Activated naive CD8-positive, alpha-beta T cell treated with anti-CD3 and anti-CD28 coated beads, Interleukin-2, amount 10 ng/mL, durations not matched to agents 7 days and 5 days (primary cell): ENCODE measurements around the gene PAX7. TPM values are rescaled to one million over a fixed set of nuclear protein-coding genes. Genes with fewer than 3 reads are reported as not detected.
"Not testable (repeated sequence)": the region's sequence is repeated elsewhere in the genome, so short reads cannot be mapped to it uniquely, and the experiment has no call there.

Source experiments
- ATAC-seq: fragments of 150-1000 bp; cut with Tn5 transposase; one replicate; pipeline ENCODE4 v1.10.0; 2021; ENCODE audit warnings: low read depth, moderate library complexity
- POLR2A ChIA-PET: fragments of 350-600 bp; sonication (Branson Sonifier 250); formaldehyde crosslinking; loops from one replicate; lab custom pipeline; 2021; ENCODE audit warnings: antibody characterized with exemption; lab: Charles Lee
- DNase-seq: peaks from one replicate; pipeline ENCODE4 v3.0.0; 2021
- H3K27ac Mint-ChIP-seq: one replicate; pipeline ENCODE4 v1.8.0; 2022; ENCODE audit warnings: mild to moderate bottlenecking, mixed read lengths
- H3K27me3 Mint-ChIP-seq: one replicate; pipeline ENCODE4 v1.8.0; 2022; ENCODE audit warnings: mild to moderate bottlenecking, moderate library complexity, mixed read lengths
- H3K36me3 Mint-ChIP-seq: one replicate; pipeline ENCODE4 v1.8.0; 2021; ENCODE audit warnings: mild to moderate bottlenecking, mixed read lengths
- H3K4me1 Mint-ChIP-seq: one replicate; pipeline ENCODE4 v1.8.0; 2021; ENCODE audit warnings: mixed read lengths
- H3K4me3 Mint-ChIP-seq: one replicate; pipeline ENCODE4 v1.8.0; 2022; ENCODE audit warnings: mild to moderate bottlenecking, moderate library complexity, mixed read lengths
- H3K9me3 Mint-ChIP-seq: one replicate; pipeline ENCODE4 v1.8.0; 2021; ENCODE audit warnings: mixed read lengths
- total RNA-seq, 2 experiments: library from RNA; stranded (reverse); gene quantifications; one replicate each; pipeline ENCODE4 v1.2.3, GENCODE V29; 2021

The PAX7 gene
- total RNA-seq, 2 experiments from 2014 or later, result not detected

- no peak overlapping the region for H3K4me3 Mint-ChIP-seq
- no peak for DNase-seq
- no peak for ATAC-seq
- peaks cover 7% of the 10 kb centered on the region for H3K4me1 Mint-ChIP-seq
- no peak overlapping the region for H3K27ac Mint-ChIP-seq
- H3K9me3 Mint-ChIP-seq, result no peaks in the 10 kb centered on the region
- POLR2A ChIA-PET, result interaction anchor here (0.7 to 0.8 kb wide), 2 partner anchors 171 to 375 kb away, joined by 3 to 4 read pairs; no protein-coding TSS in a partner anchor
- H3K36me3 Mint-ChIP-seq, result no peaks in the 10 kb centered on the region
- peaks cover 17% of the 10 kb centered on the region for H3K27me3 Mint-ChIP-seq
Measured at GRCh38 chr1:18670121-18670867, 39.6 kb downstream of the PAX7 start.

- ATAC-seq, result no peak
- Mint-ChIP-seq H3K9me3 (no peaks in the 10 kb centered on the region), H3K4me3 (no peak overlapping the region), H3K27me3 (peaks cover 22% of the 10 kb centered on the region), H3K36me3 (no peaks in the 10 kb centered on the region), H3K27ac (no peak overlapping the region), H3K4me1 (peaks cover 7% of the 10 kb centered on the region)
- POLR2A ChIA-PET, result no interaction called here
- DNase-seq, result no peak
Measured at GRCh38 chr1:18670868-18671225, 40.2 kb downstream of the PAX7 start.

GRCh38 chr1:18673976-18674375 is 43.3 kb downstream of the PAX7 start:
- no peak for DNase-seq
- no peak for ATAC-seq
- Mint-ChIP-seq H3K4me1 (peaks cover 1% of the 10 kb centered on the region), H3K36me3 (no peaks in the 10 kb centered on the region), H3K9me3 (no peaks in the 10 kb centered on the region), H3K27me3 (peaks cover 25% of the 10 kb centered on the region), H3K4me3 (no peak overlapping the region), H3K27ac (no peak overlapping the region)
- POLR2A ChIA-PET, result no interaction called here

GRCh38 chr1:18676332-18676781 is 45.7 kb downstream of the PAX7 start:
- H3K4me3 Mint-ChIP-seq, result no peak overlapping the region
- POLR2A ChIA-PET, result no interaction called here
- ATAC-seq, result no peak
- H3K4me1 Mint-ChIP-seq, result peaks cover 1% of the 10 kb centered on the region
- no peak overlapping the region for H3K27ac Mint-ChIP-seq
- DNase-seq, result no peak
- H3K27me3 Mint-ChIP-seq, result peaks cover 25% of the 10 kb centered on the region
- H3K36me3 Mint-ChIP-seq, result no peaks in the 10 kb centered on the region
- no peaks in the 10 kb centered on the region for H3K9me3 Mint-ChIP-seq

- DNase-seq (no peak), ATAC-seq (no peak)
- POLR2A ChIA-PET, result no interaction called here
- no peak overlapping the region for H3K27ac Mint-ChIP-seq
- H3K36me3 Mint-ChIP-seq, result no peaks in the 10 kb centered on the region
- no peaks in the 10 kb centered on the region for H3K9me3 Mint-ChIP-seq
- H3K4me1 Mint-ChIP-seq, result peaks cover 1% of the 10 kb centered on the region
- no peak overlapping the region for H3K4me3 Mint-ChIP-seq
- peaks cover 7% of the 10 kb centered on the region for H3K27me3 Mint-ChIP-seq
Measured at GRCh38 chr1:18681423-18681835, 50.8 kb downstream of the PAX7 start.

- Mint-ChIP-seq H3K4me3 (no peak overlapping the region), H3K36me3 (no peaks in the 10 kb centered on the region), H3K9me3 (no peaks in the 10 kb centered on the region), H3K27me3 (peaks cover 7% of the 10 kb centered on the region), H3K27ac (no peak overlapping the region), H3K4me1 (no peaks in the 10 kb centered on the region)
- no peak for ATAC-seq
- no peak for DNase-seq
- POLR2A ChIA-PET, result no interaction called here
Measured at GRCh38 chr1:18682375-18682774, 51.7 kb downstream of the PAX7 start.

GRCh38 chr1:18684303-18684702 is 53.7 kb downstream of the PAX7 start:
- Mint-ChIP-seq H3K4me1 (no peaks in the 10 kb centered on the region), H3K36me3 (no peaks in the 10 kb centered on the region), H3K27me3 (peaks cover 7% of the 10 kb centered on the region), H3K9me3 (no peaks in the 10 kb centered on the region), H3K27ac (no peak overlapping the region), H3K4me3 (no peak overlapping the region)
- no peak for DNase-seq
- POLR2A ChIA-PET, result no interaction called here
- no peak for ATAC-seq

GRCh38 chr1:18686540-18686939 is 55.9 kb downstream of the PAX7 start:
- H3K4me1 Mint-ChIP-seq, result no peaks in the 10 kb centered on the region
- H3K4me3 Mint-ChIP-seq, result no peak overlapping the region
- H3K36me3 Mint-ChIP-seq, result no peaks in the 10 kb centered on the region
- H3K27me3 Mint-ChIP-seq, result peaks cover 7% of the 10 kb centered on the region
- H3K9me3 Mint-ChIP-seq, result no peaks in the 10 kb centered on the region
- no peak for ATAC-seq
- POLR2A ChIA-PET, result no interaction called here
- no peak overlapping the region for H3K27ac Mint-ChIP-seq
- DNase-seq, result no peak

GRCh38 chr1:18687273-18687672 is 56.6 kb downstream of the PAX7 start:
- POLR2A ChIA-PET, result no interaction called here
- DNase-seq, result no peak
- Mint-ChIP-seq H3K4me1 (no peaks in the 10 kb centered on the region), H3K4me3 (no peak overlapping the region), H3K36me3 (no peaks in the 10 kb centered on the region), H3K27ac (no peak overlapping the region), H3K9me3 (no peaks in the 10 kb centered on the region), H3K27me3 (peaks cover 11% of the 10 kb centered on the region)
- no peak for ATAC-seq

GRCh38 chr1:18691648-18692047 is 61.0 kb downstream of the PAX7 start:
- H3K27ac Mint-ChIP-seq, result no peak overlapping the region
- H3K9me3 Mint-ChIP-seq, result no peaks in the 10 kb centered on the region
- no peak overlapping the region for H3K4me3 Mint-ChIP-seq
- H3K36me3 Mint-ChIP-seq, result no peaks in the 10 kb centered on the region
- ATAC-seq (no peak), DNase-seq (no peak)
- no peaks in the 10 kb centered on the region for H3K4me1 Mint-ChIP-seq
- H3K27me3 Mint-ChIP-seq, result peaks cover 18% of the 10 kb centered on the region
- POLR2A ChIA-PET, result no interaction called here

- H3K4me3 Mint-ChIP-seq, result no peak overlapping the region
- POLR2A ChIA-PET, result no interaction called here
- DNase-seq (no peak), ATAC-seq (no peak)
- no peaks in the 10 kb centered on the region for H3K4me1 Mint-ChIP-seq
- H3K27me3 Mint-ChIP-seq, result peaks cover 28% of the 10 kb centered on the region
- no peaks in the 10 kb centered on the region for H3K9me3 Mint-ChIP-seq
- no peaks in the 10 kb centered on the region for H3K36me3 Mint-ChIP-seq
- no peak overlapping the region for H3K27ac Mint-ChIP-seq
Measured at GRCh38 chr1:18693256-18694098, 62.8 kb downstream of the PAX7 start.

GRCh38 chr1:18694289-18694688 is 63.6 kb downstream of the PAX7 start:
- H3K36me3 Mint-ChIP-seq, POLR2A ChIA-PET: not testable (repeated sequence)

GRCh38 chr1:18697541-18697940 is 66.9 kb downstream of the PAX7 start:
- Mint-ChIP-seq H3K9me3 (no peaks in the 10 kb centered on the region), H3K27ac (no peak overlapping the region), H3K27me3 (peaks cover 30% of the 10 kb centered on the region), H3K36me3 (no peaks in the 10 kb centered on the region), H3K4me3 (no peak overlapping the region), H3K4me1 (peaks cover 1% of the 10 kb centered on the region)
- DNase-seq, result no peak
- ATAC-seq, result no peak
- POLR2A ChIA-PET, result no interaction called here

More at GRCh38 chr1:18694289-18694688, 63.6 kb downstream of the PAX7 start:
- DNase-seq, H3K9me3 Mint-ChIP-seq, H3K4me1 Mint-ChIP-seq, H3K27ac Mint-ChIP-seq, ATAC-seq, H3K4me3 Mint-ChIP-seq: not testable (repeated sequence)
- H3K27me3 Mint-ChIP-seq, result peaks cover 31% of the 10 kb centered on the region

- no peak overlapping the region for H3K27ac Mint-ChIP-seq
- no peak for DNase-seq
- peaks cover 1% of the 10 kb centered on the region for H3K4me1 Mint-ChIP-seq
- H3K27me3 Mint-ChIP-seq, result peaks cover 30% of the 10 kb centered on the region
- H3K36me3 Mint-ChIP-seq, result no peaks in the 10 kb centered on the region
- H3K9me3 Mint-ChIP-seq, result no peaks in the 10 kb centered on the region
- no peak for ATAC-seq
- H3K4me3 Mint-ChIP-seq, result no peak overlapping the region
- POLR2A ChIA-PET, result no interaction called here
Measured at GRCh38 chr1:18700530-18700929, 69.9 kb downstream of the PAX7 start.
